GM19467 (cell line): ENCODE data around the gene ABHD2.
A peak's percentile ranks its signal among the peaks of the same experiment; 100 is the strongest.
"Not testable (repeated sequence)": the region's sequence is repeated elsewhere in the genome, so short reads cannot be mapped to it uniquely, and the experiment has no call there.

Experiments
- ATAC-seq: cut with Tn5 transposase; IDR thresholded peaks from one replicate; pipeline ENCODE4 v1.9.1; 2021; ENCODE audit warnings: mild to moderate bottlenecking, moderate library complexity; ENCODE audit not compliant: unreplicated experiment

ABHD2 gene

GRCh38 chr15:89217686-89218376 is 129.6 kb downstream of the ABHD2 start:
- no peak for ATAC-seq

- no peak for ATAC-seq
Measured at GRCh38 chr15:89218531-89218930, 130.3 kb downstream of the ABHD2 start.

GRCh38 chr15:89221543-89221942 is 133.3 kb downstream of the ABHD2 start, which contains the start of gene RLBP1:
TSS of gene RLBP1 (minus strand) at chr15:89221579. CDS start at chr15:89218975, 2,604 bp downstream.
- no peak for ATAC-seq

- no peak for ATAC-seq
Measured at GRCh38 chr15:89225588-89225987, 137.3 kb downstream of the ABHD2 start.

- no peak for ATAC-seq
Measured at GRCh38 chr15:89226359-89227221, 138.3 kb downstream of the ABHD2 start.

- ATAC-seq: no peak
Measured at GRCh38 chr15:89227425-89227824, 139.2 kb downstream of the ABHD2 start.

GRCh38 chr15:89230277-89230676 is 142.0 kb downstream of the ABHD2 start:
- ATAC-seq: no peak

- no peak for ATAC-seq
Measured at GRCh38 chr15:89231832-89232231, 143.6 kb downstream of the ABHD2 start.

- ATAC-seq: not testable (repeated sequence)
Measured at GRCh38 chr15:89239883-89240810, 151.9 kb downstream of the ABHD2 start.

GRCh38 chr15:89243046-89243690 is 154.9 kb downstream of the ABHD2 start:
- no peak for ATAC-seq

GRCh38 chr15:89243691-89244573 is 155.7 kb downstream of the ABHD2 start, which contains the start of gene FANCI:
TSS of gene FANCI (plus strand) at chr15:89243979. CDS start at chr15:89247648, 3,669 bp downstream.
- ATAC-seq: peak; percentile 89

GRCh38 chr15:89244574-89244903 is 156.3 kb downstream of the ABHD2 start:
- ATAC-seq: peak; percentile 18

- ATAC-seq: no peak
Measured at GRCh38 chr15:89247446-89247845, 159.2 kb downstream of the ABHD2 start.

- no peak for ATAC-seq
Measured at GRCh38 chr15:89248584-89248983, 160.3 kb downstream of the ABHD2 start.

GRCh38 chr15:89250142-89250541 is 161.9 kb downstream of the ABHD2 start:
- not testable (repeated sequence) for ATAC-seq
